Measurements from ENCODE around the gene GRID1. TPM values are rescaled to one million over a fixed set of nuclear protein-coding genes. Genes with fewer than 3 reads are reported as not detected.

GRID1 gene
- total RNA-seq, 1 experiment from 2014 or later, result 0.17 TPM

- DNase-seq (ENCODE audit: low spot score), result no peak
Measured at GRCh38 chr10:86287110-86287793, 79.3 kb downstream of the GRID1 start.

GRCh38 chr10:86286236-86287109, 80.1 kb downstream of the GRID1 start:
- no peak for DNase-seq (ENCODE audit: low spot score)
- in situ Hi-C loops (cut with HindIII; ENCODE audit: low sequenced_read_pairs), result no loop called here

More at GRCh38 chr10:86287110-86287793, 79.3 kb downstream of the GRID1 start:
- in situ Hi-C loops (cut with HindIII; ENCODE audit: low sequenced_read_pairs), result no loop called here

GRCh38 chr10:86285136-86285790, 81.3 kb downstream of the GRID1 start:
- in situ Hi-C loops (cut with HindIII; ENCODE audit: low sequenced_read_pairs), result no loop called here
- peak; percentile 21 for DNase-seq (ENCODE audit: low spot score)

GRCh38 chr10:86284355-86285105, 82.1 kb downstream of the GRID1 start:
- in situ Hi-C loops (cut with HindIII; ENCODE audit: low sequenced_read_pairs), result no loop called here
- DNase-seq (ENCODE audit: low spot score), result no peak

- in situ Hi-C loops (cut with HindIII; ENCODE audit: low sequenced_read_pairs), result no loop called here
- no peak for DNase-seq (ENCODE audit: low spot score)
Measured at GRCh38 chr10:86283466-86284287, 82.9 kb downstream of the GRID1 start.

- in situ Hi-C loops (cut with HindIII; ENCODE audit: low sequenced_read_pairs), result no loop called here
- no peak for DNase-seq (ENCODE audit: low spot score)
Measured at GRCh38 chr10:86282664-86283465, 83.7 kb downstream of the GRID1 start.

GRCh38 chr10:86281396-86281795, 85.2 kb downstream of the GRID1 start:
- in situ Hi-C loops (cut with HindIII; ENCODE audit: low sequenced_read_pairs), result no loop called here
- no peak for DNase-seq (ENCODE audit: low spot score)

GRCh38 chr10:86269332-86269731, 97.3 kb downstream of the GRID1 start:
- no peak for DNase-seq (ENCODE audit: low spot score)
- in situ Hi-C loops (cut with HindIII; ENCODE audit: low sequenced_read_pairs), result no loop called here

- in situ Hi-C loops (cut with HindIII; ENCODE audit: low sequenced_read_pairs), result no loop called here
Measured at GRCh38 chr10:86267286-86268195, 99.1 kb downstream of the GRID1 start.

GRCh38 chr10:86266446-86267242, 100.0 kb downstream of the GRID1 start:
- in situ Hi-C loops (cut with HindIII; ENCODE audit: low sequenced_read_pairs), result no loop called here
- DNase-seq (ENCODE audit: low spot score), result no peak

More at GRCh38 chr10:86267286-86268195, 99.1 kb downstream of the GRID1 start:
- no peak for DNase-seq (ENCODE audit: low spot score)

GRCh38 chr10:86265895-86266259, 100.7 kb downstream of the GRID1 start:
- no peak for DNase-seq (ENCODE audit: low spot score)

GRCh38 chr10:86265236-86265894, 101.2 kb downstream of the GRID1 start:
- in situ Hi-C loops (cut with HindIII; ENCODE audit: low sequenced_read_pairs), result no loop called here
- DNase-seq (ENCODE audit: low spot score), result no peak

More at GRCh38 chr10:86265895-86266259, 100.7 kb downstream of the GRID1 start:
- in situ Hi-C loops (cut with HindIII; ENCODE audit: low sequenced_read_pairs), result no loop called here

- in situ Hi-C loops (cut with HindIII; ENCODE audit: low sequenced_read_pairs), result no loop called here
- DNase-seq (ENCODE audit: low spot score), result no peak
Measured at GRCh38 chr10:86264481-86265231, 101.9 kb downstream of the GRID1 start.

GRCh38 chr10:86263907-86264306, 102.7 kb downstream of the GRID1 start:
- in situ Hi-C loops (cut with HindIII; ENCODE audit: low sequenced_read_pairs), result no loop called here

GRCh38 chr10:86263209-86263608, 103.4 kb downstream of the GRID1 start:
- in situ Hi-C loops (cut with HindIII; ENCODE audit: low sequenced_read_pairs), result no loop called here
- no peak for DNase-seq (ENCODE audit: low spot score)

More at GRCh38 chr10:86263907-86264306, 102.7 kb downstream of the GRID1 start:
- no peak for DNase-seq (ENCODE audit: low spot score)

All from G401 (cell line).